DOHH2 (cell line): ENCODE data around the gene TNS1.

Experiments
- CTCF ChIP-seq: fragments of 200-600 bp; sonication (generic); IDR thresholded peaks from one replicate; pipeline ENCODE4 v1.5.1; 2014; ENCODE audit warnings: antibody characterized with exemption, mild to moderate bottlenecking, low read depth, low read length; ENCODE audit not compliant: poor library complexity, severe bottlenecking
- EZH2phosphoT487 ChIP-seq: fragments of 200-600 bp; sonication (generic); IDR thresholded peaks from 2 replicates; pipeline ENCODE4 v1.6.1; 2017; ENCODE audit warnings: borderline replicate concordance, mild to moderate bottlenecking, antibody characterized with exemption, low read length, moderate library complexity, mixed read lengths

- TF ChIP-seq CTCF = no peak
- TF ChIP-seq EZH2phosphoT487 = no peak
Observed at GRCh38 chr2:218003981-218004419, 1.2 kb upstream of the TNS1 start.
